ENCODE measurements around the gene EPS15. TPM values are rescaled to one million over a fixed set of nuclear protein-coding genes. Genes with fewer than 3 reads are reported as not detected.

EPS15 gene
- total and polyA plus RNA-seq, 12 donors: 12.4 to 81.4 (median 63.0) TPM

DNA sequence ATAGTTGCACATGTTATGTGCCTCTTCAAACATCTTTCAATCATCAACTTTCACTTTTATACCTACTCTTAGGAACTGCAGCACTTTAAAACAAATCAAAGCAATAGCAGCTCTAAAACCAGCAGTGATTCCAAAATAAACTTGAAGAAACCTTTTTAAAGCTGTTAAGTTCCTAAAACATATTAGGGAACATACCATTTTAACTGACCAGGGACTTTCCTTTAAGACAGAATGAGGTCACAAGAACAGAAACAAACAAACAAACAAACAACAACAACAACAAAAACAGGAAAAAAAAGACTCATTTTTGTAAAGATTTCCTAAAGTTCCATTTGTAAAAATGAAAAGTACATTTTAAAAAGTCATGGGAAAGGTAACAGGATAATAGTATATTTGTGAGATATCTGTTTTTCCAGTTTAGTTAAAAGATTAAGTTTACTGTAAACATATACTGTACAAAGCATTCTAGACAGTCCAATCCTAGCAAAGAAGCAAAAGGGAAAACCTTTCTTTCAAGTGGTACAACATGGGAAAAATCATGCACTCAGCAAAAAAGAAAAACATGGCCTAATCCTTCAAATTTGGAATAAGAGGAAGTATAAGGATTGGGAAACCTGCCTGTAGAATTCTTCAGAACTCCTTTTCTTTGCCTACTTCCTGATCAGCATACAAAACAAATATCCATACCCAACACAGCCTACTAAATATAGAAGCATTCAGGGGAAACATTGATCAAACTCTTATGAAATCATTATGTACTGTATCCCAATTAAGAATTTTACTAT lies 45.5 kb downstream of the EPS15 start:
- ATAC-seq: peak in 4 of 8 donors; percentile 9 to 45 (median 32)
- intact Hi-C loops (cut with DNase I): loop anchor here in 1 of 10 donors (5.0 kb wide), 1 partner anchor 44 kb away; the partner anchor contains the start of gene EPS15
- peaks cover 0 to 42% (median 29%) of the 10 kb centered on the region in 9 donors for H3K4me1 ChIP-seq
- H3K9me3 ChIP-seq: peaks cover 0 to 10% (median 0%) of the 10 kb centered on the region in 11 donors
- TF ChIP-seq, protein P1, sequence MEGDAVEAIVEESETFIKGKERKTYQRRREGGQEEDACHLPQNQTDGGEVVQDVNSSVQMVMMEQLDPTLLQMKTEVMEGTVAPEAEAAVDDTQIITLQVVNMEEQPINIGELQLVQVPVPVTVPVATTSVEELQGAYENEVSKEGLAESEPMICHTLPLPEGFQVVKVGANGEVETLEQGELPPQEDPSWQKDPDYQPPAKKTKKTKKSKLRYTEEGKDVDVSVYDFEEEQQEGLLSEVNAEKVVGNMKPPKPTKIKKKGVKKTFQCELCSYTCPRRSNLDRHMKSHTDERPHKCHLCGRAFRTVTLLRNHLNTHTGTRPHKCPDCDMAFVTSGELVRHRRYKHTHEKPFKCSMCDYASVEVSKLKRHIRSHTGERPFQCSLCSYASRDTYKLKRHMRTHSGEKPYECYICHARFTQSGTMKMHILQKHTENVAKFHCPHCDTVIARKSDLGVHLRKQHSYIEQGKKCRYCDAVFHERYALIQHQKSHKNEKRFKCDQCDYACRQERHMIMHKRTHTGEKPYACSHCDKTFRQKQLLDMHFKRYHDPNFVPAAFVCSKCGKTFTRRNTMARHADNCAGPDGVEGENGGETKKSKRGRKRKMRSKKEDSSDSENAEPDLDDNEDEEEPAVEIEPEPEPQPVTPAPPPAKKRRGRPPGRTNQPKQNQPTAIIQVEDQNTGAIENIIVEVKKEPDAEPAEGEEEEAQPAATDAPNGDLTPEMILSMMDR (IDR thresholded peaks at IDR 0.05): no peak
- no peak for DNase-seq
- H3K27me3 ChIP-seq: no peaks in the 10 kb centered on the region
- H3K4me3 ChIP-seq: no peak overlapping the region
- H3K27ac ChIP-seq: peak overlapping the region in 5 of 10 donors; percentile 1 to 48 (median 27)
- peaks cover 0 to 38% (median 10%) of the 10 kb centered on the region in 9 donors for H3K36me3 ChIP-seq

DNA sequence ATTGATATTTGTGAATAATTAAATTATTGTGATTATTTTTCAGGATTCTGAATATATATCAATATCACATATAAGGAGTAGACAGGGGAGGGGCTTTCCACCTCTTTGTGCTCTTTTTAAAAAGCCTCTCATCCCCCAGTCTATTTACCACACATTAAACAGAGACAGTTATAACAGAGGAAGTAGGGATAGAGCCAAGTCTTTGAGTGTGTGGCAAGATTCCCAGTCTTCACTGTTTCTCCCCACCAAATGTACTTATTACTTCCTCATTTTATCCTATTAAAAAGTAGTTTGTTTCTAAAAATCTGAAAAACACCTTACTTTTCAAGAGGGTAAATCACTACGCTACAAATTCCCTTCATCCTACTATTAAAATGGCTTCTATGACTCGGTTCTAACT lies 46.7 kb downstream of the EPS15 start:
- DNase-seq: peak in 1 of 2 donors; percentile 22
- TF ChIP-seq, protein P1 (IDR thresholded peaks at IDR 0.05): no peak
- peak; percentile 50 to 89 (median 78) for ATAC-seq
- intact Hi-C loops (cut with DNase I): loop anchor here in 1 of 10 donors (5.0 kb wide), 1 partner anchor 45 kb away; the partner anchor contains the start of gene EPS15
- Histone ChIP-seq H3K36me3 (peaks cover 0 to 50% (median 10%) of the 10 kb centered on the region in 9 donors), H3K27me3 (no peaks in the 10 kb centered on the region), H3K9me3 (peaks cover 0 to 10% (median 0%) of the 10 kb centered on the region in 11 donors), H3K27ac (peak overlapping the region in 7 of 10 donors; percentile 3 to 48 (median 39)), H3K4me3 (no peak overlapping the region), H3K4me1 (peaks cover 0 to 42% (median 29%) of the 10 kb centered on the region in 9 donors)
- 59 to 61% methylated on average over 2 of the region's 2 CpGs for WGBS, 2 donors

DNA sequence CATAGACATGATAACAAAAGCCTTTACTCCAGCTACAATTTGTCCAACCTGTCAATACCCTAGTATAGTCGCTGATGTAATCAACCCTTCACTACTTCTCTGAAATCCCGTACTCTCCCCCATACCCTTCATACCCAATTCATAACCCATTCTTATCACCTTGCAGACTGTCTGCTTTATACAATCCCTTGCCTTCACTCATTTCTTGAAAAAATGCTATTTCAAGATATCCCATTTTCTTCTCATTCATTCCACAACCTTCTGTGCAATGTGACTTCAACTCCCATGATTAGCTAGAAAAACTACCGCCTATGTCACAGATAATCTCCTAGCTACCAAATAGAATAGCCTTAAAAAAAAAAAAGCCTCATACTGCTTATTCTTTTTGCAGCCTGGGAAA lies 49.5 kb downstream of the EPS15 start:
- ATAC-seq (no peak), DNase-seq (no peak)
- peaks cover 0 to 42% (median 29%) of the 10 kb centered on the region in 9 donors for H3K4me1 ChIP-seq
- TF ChIP-seq, protein P1 (IDR thresholded peaks at IDR 0.05): no peak
- H3K27me3 ChIP-seq: no peaks in the 10 kb centered on the region
- intact Hi-C loops (cut with DNase I): no loop called here
- H3K9me3 ChIP-seq: no peaks in the 10 kb centered on the region
- peaks cover 0 to 75% (median 10%) of the 10 kb centered on the region in 9 donors for H3K36me3 ChIP-seq
- 67 to 77% methylated on average over 3 of the region's 3 CpGs for WGBS, 2 donors
- H3K27ac ChIP-seq: peak overlapping the region in 1 of 10 donors; percentile 0
- H3K4me3 ChIP-seq: no peak overlapping the region

DNA sequence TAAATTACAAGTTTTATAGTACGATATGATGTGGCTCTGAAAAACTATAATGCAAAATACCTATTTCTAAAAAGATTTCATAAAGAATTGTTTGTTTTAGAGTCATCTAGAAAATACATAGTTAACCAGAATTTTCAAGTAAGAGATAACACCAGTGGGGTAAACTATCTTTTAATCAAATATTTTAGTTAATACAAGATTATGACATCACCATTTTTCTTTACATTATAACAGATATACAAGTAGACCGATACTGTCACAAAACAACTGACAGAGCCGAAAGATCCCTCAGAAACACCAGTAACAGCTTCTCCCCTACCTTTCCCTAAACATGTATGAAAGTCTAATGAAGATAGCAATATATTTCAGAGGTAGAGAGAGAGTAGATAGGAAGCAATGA lies 54.2 kb downstream of the EPS15 start:
- H3K27me3 ChIP-seq: no peaks in the 10 kb centered on the region
- H3K27ac ChIP-seq: no peak overlapping the region
- no peak overlapping the region for H3K4me3 ChIP-seq
- TF ChIP-seq, protein P1 (IDR thresholded peaks at IDR 0.05): no peak
- H3K4me1 ChIP-seq: peaks cover 0 to 8% (median 0%) of the 10 kb centered on the region in 9 donors
- ATAC-seq: no peak
- no peak for DNase-seq
- H3K9me3 ChIP-seq: no peaks in the 10 kb centered on the region
- 96 to 99% methylated on average over 3 of the region's 3 CpGs for WGBS, 2 donors
- intact Hi-C loops (cut with DNase I): no loop called here
- peaks cover 0 to 94% (median 18%) of the 10 kb centered on the region in 9 donors for H3K36me3 ChIP-seq

Data from heart right ventricle (tissue), 16 donors.